NCI-H187 (cell line): ENCODE data around the gene DENND1A.

Experiments used
- DNase-seq, 2 experiments: peaks; one replicate each; lab custom pipeline; 2025; lab: John Stamatoyannopoulos, UW

The DENND1A gene

GRCh38 chr9:123617952-123618678 is 311.8 kb downstream of the DENND1A start:
- DNase-seq = no peak

- no peak for DNase-seq
Observed at GRCh38 chr9:123617286-123617685, 312.6 kb downstream of the DENND1A start.

GRCh38 chr9:123616707-123617106 is 313.2 kb downstream of the DENND1A start:
- DNase-seq = no peak

- DNase-seq = no peak
Observed at GRCh38 chr9:123615381-123615780, 314.5 kb downstream of the DENND1A start.

GRCh38 chr9:123614306-123615263 is 315.3 kb downstream of the DENND1A start:
- DNase-seq = no peak

GRCh38 chr9:123611226-123611625 is 318.7 kb downstream of the DENND1A start:
- no peak for DNase-seq

DNA sequence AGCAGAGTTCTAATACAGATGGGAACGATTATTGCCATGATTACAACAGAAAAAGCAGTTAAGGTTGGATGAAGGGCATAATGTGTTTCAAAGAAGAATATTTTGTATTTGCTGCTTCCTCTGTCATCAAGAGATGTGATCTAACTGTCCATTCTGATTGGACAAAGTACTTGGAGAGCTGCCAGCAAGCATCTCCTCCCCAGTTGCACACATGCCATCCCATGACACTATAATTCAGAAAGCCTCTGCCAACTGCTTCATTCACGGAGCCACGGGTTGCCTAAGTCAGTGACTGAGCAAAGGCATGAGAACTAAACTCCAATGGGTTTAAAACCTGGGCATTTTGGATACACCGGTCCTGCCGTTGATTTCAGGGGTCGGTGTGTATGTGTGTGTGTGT is 320.1 kb downstream of the DENND1A start:
- DNase-seq = no peak

- DNase-seq = no peak
Observed at GRCh38 chr9:123608104-123608503, 321.8 kb downstream of the DENND1A start.

DNA sequence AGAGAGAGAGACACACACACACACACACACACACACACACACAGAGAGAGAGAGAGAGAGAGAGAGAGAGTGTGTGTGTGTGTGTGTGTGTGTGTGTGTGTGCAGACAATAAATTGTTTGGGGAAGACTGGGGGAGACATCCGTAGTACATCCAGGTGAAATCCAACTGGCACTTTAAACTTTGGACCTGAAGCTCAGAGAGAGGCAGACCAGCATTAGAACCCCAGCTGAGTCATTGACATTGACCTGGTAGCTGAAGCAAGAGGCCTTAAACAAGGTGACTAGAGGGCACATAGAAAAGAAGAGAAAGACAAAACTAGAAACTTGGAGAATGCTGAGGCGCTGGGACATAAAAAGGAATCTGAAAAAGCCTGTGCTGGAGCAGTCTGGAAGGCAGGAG is 322.4 kb downstream of the DENND1A start:
- DNase-seq = no peak

DNA sequence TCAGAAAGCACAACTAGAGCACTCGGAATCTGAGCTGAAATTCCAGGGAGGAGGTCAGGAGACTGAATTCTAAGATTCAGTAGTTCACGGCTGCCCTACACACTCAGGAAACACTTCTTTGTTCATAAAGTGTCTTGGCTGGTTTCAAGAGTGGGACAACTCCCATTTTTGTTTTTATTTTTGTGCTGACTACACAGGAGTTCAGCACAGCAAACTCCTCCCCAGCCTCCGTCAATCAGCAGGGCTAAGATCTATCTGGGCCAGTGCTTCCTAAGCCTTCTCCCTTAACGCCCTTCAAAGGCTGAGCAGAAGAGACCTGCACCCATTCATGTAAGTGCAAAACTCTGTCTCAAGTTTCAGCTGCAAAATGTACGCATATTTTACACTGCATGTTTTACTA is 323.8 kb downstream of the DENND1A start:
- DNase-seq = no peak

DNA sequence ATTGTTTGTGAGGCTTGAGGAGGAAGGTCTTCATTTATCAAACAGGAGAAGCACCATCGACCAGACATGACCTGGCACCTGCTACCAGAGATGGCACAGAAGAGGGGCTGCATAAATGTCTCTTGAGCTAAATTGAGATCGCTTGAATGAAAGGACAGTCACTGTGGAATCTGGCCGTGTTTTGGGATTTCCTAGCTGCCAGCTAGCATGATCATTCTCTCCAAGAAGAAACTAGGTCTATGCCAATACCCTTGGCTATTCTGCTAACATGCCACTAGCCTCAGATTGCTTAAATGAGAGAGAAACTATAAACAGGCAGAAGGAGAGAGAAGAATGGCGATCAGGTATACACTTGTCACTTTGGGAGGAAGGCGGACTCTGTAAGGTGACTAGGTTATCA is 324.6 kb downstream of the DENND1A start:
- no peak for DNase-seq

- DNase-seq = no peak
Observed at GRCh38 chr9:123604861-123605260, 325.1 kb downstream of the DENND1A start.

DNA sequence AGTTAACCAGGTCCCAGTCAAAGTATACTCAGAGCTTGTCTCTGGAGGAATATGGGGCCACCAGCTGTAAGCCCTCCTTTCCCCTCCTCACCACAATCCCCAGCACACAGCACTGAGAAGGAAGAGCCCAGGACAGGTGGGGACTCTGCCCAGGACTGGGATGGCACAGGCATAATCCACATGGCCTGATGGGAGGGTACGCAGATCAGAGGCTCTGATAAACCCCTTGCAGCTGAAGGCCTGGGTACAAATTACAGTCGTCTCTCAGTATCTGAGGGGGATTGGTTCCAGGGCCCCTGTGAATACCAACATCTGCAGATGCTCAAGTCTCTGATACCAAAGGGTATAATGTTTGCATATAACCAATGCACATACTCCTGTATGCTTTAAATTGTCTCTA is 328.1 kb downstream of the DENND1A start:
- DNase-seq = no peak

GRCh38 chr9:123599781-123600180 is 330.1 kb downstream of the DENND1A start:
- DNase-seq = no peak

DNA sequence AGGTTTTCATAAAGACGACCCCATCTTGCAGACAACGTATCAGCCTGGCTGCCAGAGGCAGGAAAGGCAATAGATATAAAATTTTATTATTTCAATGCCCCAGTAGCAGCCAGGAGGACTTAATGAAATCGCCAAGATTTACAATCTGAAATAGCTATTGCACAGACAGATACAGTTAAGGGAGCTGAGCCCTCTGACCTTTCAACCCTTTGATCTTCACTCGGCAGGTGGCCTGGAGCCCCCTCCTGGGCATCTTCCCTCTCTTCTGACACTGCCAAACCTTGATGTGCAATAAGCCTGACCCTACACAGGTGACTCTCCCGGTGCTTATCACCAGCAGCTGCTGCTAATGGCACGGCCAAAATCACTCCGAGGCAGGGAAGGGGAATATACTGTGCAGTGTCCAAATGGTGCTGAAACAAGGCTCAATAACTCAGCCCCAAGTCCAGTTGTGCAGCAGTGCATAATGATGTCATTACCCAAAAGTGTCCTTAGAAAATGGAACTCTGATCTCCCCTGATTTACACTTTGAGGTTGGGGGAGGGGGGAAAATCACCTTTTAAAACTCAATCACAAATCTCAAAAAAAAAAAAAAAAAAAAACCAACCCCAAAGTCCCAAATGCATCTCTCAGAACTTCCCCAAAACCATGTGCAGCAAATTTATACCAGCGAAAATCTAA is 331.9 kb downstream of the DENND1A start:
- no peak for DNase-seq

- no peak for DNase-seq
Observed at GRCh38 chr9:123597048-123597447, 332.9 kb downstream of the DENND1A start.

GRCh38 chr9:123591283-123591682 is 338.6 kb downstream of the DENND1A start:
- no peak for DNase-seq

DNA sequence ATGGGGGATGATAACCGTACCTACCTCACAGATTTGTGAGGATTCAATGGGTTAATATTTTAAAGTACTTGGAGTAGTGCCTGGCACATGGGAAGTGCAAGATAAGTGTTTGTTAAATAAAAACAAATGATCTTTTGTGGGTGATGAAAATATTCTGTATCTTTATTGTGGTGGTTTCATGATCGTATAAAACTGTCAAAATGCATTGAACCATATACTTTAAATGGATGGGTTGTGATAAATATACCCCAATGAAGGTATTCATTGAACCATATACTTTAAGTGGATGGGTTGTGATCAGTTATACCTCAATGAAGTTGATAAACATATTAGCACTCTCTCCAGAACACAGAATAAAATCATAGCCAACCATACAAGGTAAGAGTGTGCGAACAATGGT is 339.4 kb downstream of the DENND1A start:
- DNase-seq = no peak

DNA sequence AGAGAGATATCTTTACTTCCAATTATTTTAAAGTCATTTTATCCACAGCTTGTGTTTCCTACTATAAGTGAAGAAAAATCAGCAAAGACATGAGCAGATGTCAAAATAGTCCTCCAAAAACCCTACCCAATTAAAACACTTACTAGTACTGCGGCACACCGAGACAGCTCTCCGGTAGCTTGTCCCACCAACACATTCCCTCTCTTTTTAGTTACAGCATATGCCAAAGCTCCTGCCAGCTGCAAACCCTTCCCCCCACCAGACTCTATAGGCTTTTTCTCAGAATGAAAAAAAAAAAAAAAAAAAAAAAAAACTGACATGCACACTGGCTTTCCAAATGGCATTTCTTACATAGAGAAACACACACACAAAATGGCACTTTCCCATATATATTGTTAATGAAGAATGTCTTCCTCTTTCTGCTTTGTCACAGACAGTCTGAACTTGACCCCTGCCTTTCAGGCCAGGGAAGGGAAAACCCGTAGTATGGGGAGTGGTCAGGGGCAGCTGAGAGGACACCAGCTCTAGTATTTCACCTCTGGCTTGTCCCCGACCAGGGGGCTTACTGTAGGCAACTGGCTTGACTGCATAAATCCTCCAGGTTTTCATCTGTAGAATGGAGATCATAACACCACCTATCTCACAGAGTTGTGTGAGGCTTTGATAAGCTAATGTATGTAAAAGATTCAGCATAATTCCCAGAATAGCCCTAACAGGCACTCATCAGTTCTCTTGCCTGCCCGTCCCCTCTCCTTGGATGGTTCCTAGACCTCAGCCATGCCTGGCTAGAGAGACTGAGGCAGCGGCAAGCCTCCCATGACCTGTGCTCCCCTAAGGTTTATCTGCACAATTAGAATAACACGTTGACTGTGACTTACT is 340.3 kb downstream of the DENND1A start:
- no peak for DNase-seq

DNA sequence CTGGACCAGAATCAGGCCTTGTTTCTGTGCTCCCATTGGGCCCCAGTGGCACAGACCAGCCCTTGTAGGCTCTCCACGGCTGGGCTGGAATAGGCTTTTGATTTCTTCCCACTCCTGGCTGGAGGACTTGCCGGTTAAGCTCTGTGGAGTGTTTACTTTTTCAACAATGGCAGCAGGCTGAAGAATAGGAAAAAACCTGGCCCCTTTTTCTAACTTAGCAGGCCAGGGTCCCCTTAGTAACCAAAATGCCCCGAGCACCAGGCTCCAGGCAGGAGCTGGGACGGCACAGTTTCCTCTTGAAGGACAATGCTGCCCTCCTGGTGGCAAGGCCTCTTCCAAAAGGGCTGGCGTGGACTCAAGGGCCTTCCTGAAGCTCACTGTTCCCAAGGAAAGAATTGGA is 343.7 kb downstream of the DENND1A start:
- no peak for DNase-seq
